Keratinocyte (primary cell): ENCODE results near the gene IGF1. TPM values are rescaled to one million over a fixed set of nuclear protein-coding genes. Genes with fewer than 3 reads are reported as not detected.

ENCODE experiments used
- DNase-seq: peaks from one replicate; pipeline ENCODE4 v3.0.0-alpha.2; 2011; ENCODE audit warnings: low read depth, missing footprints, low spot score
- FAIRE-seq: peaks from 2 replicates; lab custom pipeline; 2011; peaks lifted over from hg19 to GRCh38; lab: Jason Lieb, UNC
- H2AFZ ChIP-seq: 2 replicates; pipeline ENCODE4 v1.6.0; 2012; ENCODE audit warnings: low read length, control low read depth, inconsistent platforms; ENCODE audit not compliant: control insufficient read depth
- H3K27ac ChIP-seq: 2 replicates; pipeline ENCODE4 v1.5.1; 2011; ENCODE audit warnings: low read length; ENCODE audit not compliant: control insufficient read depth, insufficient read depth
- H3K27me3 ChIP-seq: 3 replicates; pipeline ENCODE4 v1.6.0; 2011; ENCODE audit warnings: low read length; ENCODE audit not compliant: control insufficient read depth, insufficient read depth; ENCODE audit errors: extremely low read depth
- H3K36me3 ChIP-seq, 2 experiments: 2 replicates in 1 of 2; 3 replicates in 1 of 2; pipeline ENCODE4 v1.5.1; 2011; ENCODE audit warnings: low read length in 2 of 2, mild to moderate bottlenecking in 1 of 2; ENCODE audit not compliant: control insufficient read depth in 2 of 2, insufficient read depth in 2 of 2; ENCODE audit errors: extremely low read depth in 1 of 2
- H3K4me1 ChIP-seq: 3 replicates; pipeline ENCODE4 v1.5.1; 2011; ENCODE audit warnings: low read length; ENCODE audit not compliant: control insufficient read depth, insufficient read depth; ENCODE audit errors: extremely low read depth
- H3K4me2 ChIP-seq: 3 replicates; pipeline ENCODE4 v1.6.0; 2011; ENCODE audit warnings: low read depth, low read length; ENCODE audit not compliant: control insufficient read depth, insufficient read depth; ENCODE audit errors: extremely low read depth
- H3K4me3 ChIP-seq, 3 experiments: fragments of 200-600 bp in 1 of 3; sonication (generic) in 1 of 3; 2 replicates in 2 of 3; 3 replicates in 1 of 3; pipeline ENCODE4 v1.5.1; 2011 to 2016; ENCODE audit warnings: low read length in 3 of 3, mild to moderate bottlenecking in 3 of 3, control low read depth in 2 of 3, inconsistent platforms in 1 of 3, low read depth in 1 of 3, mixed read lengths in 1 of 3, mixed run types in 1 of 3, moderate library complexity in 1 of 3; ENCODE audit not compliant: control insufficient read depth in 2 of 3, insufficient read depth in 2 of 3; ENCODE audit errors: extremely low read depth in 1 of 3
- H3K79me2 ChIP-seq: 2 replicates; pipeline ENCODE4 v1.6.0; 2012; ENCODE audit warnings: low read length; ENCODE audit not compliant: control insufficient read depth, insufficient read depth
- H3K9ac ChIP-seq: 3 replicates; pipeline ENCODE4 v1.6.0; 2011; ENCODE audit warnings: low read length; ENCODE audit not compliant: control insufficient read depth, insufficient read depth; ENCODE audit errors: extremely low read depth
- H3K9me1 ChIP-seq: 3 replicates; pipeline ENCODE4 v1.6.0; 2011; ENCODE audit warnings: low read length; ENCODE audit not compliant: control insufficient read depth, insufficient read depth; ENCODE audit errors: extremely low read depth
- H3K9me3 ChIP-seq: 2 replicates; pipeline ENCODE4 v1.5.1; 2012; ENCODE audit warnings: low read depth, low read length; ENCODE audit not compliant: control insufficient read depth
- H4K20me1 ChIP-seq: 3 replicates; pipeline ENCODE4 v1.6.0; 2011; ENCODE audit warnings: low read length; ENCODE audit not compliant: control insufficient read depth, insufficient read depth; ENCODE audit errors: extremely low read depth
- CTCF ChIP-seq, 3 experiments: IDR thresholded peaks in 1 of 3; conservative IDR thresholded peaks in 1 of 3; optimal IDR thresholded peaks in 1 of 3; 2 replicates in 2 of 3; 3 replicates in 1 of 3; pipeline versions ENCODE3 to v1.5.1; 2011; ENCODE audit warnings: low read length in 3 of 3, mild to moderate bottlenecking in 3 of 3, moderate library complexity in 2 of 3, control low read depth in 1 of 3, inconsistent platforms in 1 of 3; ENCODE audit not compliant: insufficient read depth in 2 of 3; ENCODE audit errors: extremely low read depth in 1 of 3
- EZH2 ChIP-seq: IDR thresholded peaks from one replicate; pipeline ENCODE4 v1.6.1; 2012; ENCODE audit warnings: inconsistent platforms, mild to moderate bottlenecking, low read length, moderate library complexity
- dilution Hi-C: fragments of 300-500 bp; cut with MboI; formaldehyde crosslinking; loops from one replicate; pipeline ENCODE4 v1.7.0; 2020; ENCODE audit warnings: low sequenced_read_pairs; ENCODE audit not compliant: extremely low pct_ligation_motif_present
- polyA plus RNA-seq, 5 experiments: library from polyadenylated mRNA; depleted of rRNA in 3 of 5; stranded (reverse) in 3 of 5; stranded (forward) in 1 of 5; unstranded in 1 of 5; fragments of >200 nt; gene quantifications; 1 replicate in 1 of 5; 2 replicates in 3 of 5; 3 replicates in 1 of 5; pipeline versions ENCODE4 v1.2.1 to v1.2.3, GENCODE V29; 2011 to 2012; ENCODE audit warnings: missing spikeins in 2 of 5, low read depth in 1 of 5, low replicate concordance in 1 of 5

The IGF1 gene
- polyA plus RNA-seq, 1 donor (not counting 4 experiments of a cell fraction or from before 2014, with no cell fraction given) = not detected

- no peaks in the 10 kb centered on the region for H3K9me1 ChIP-seq
- DNase-seq = no peak
- dilution Hi-C loops = no loop called here
- no peaks in the 10 kb centered on the region for H3K9me3 ChIP-seq
- no peaks in the 10 kb centered on the region for H3K4me1 ChIP-seq
- no peak overlapping the region for H3K4me2 ChIP-seq
- H3K36me3 ChIP-seq = no peaks in the 10 kb centered on the region
- no peak for TF ChIP-seq EZH2
- no peak for TF ChIP-seq CTCF (optimal IDR thresholded peaks at IDR 0.05 in 1 of 3, IDR thresholded peaks at IDR 0.05 in 1 of 3, conservative IDR thresholded peaks at IDR 0.05 in 1 of 3; ENCODE audit: extremely low read depth in 1 of 3, insufficient read depth in 2 of 3, low read length in 3 of 3)
- H3K27ac ChIP-seq = no peak overlapping the region
- no peaks in the 10 kb centered on the region for H3K27me3 ChIP-seq
- H4K20me1 ChIP-seq = no peaks in the 10 kb centered on the region
- no peak for FAIRE-seq
- H3K9ac ChIP-seq = no peak overlapping the region
- no peaks in the 10 kb centered on the region for H3K79me2 ChIP-seq
- no peak overlapping the region for H3K4me3 ChIP-seq
- no peak overlapping the region for H2AFZ ChIP-seq
These were observed 74.3 kb downstream of the IGF1 start for GRCh38 chr12:102406033-102406584.

- Histone ChIP-seq H4K20me1 (no peaks in the 10 kb centered on the region), H2AFZ (no peak overlapping the region), H3K4me1 (no peaks in the 10 kb centered on the region), H3K9ac (no peak overlapping the region), H3K9me3 (no peaks in the 10 kb centered on the region), H3K79me2 (no peaks in the 10 kb centered on the region), H3K36me3 (no peaks in the 10 kb centered on the region), H3K4me2 (no peak overlapping the region), H3K27me3 (no peaks in the 10 kb centered on the region), H3K27ac (no peak overlapping the region), H3K4me3 (no peak overlapping the region), H3K9me1 (no peaks in the 10 kb centered on the region)
- FAIRE-seq (no peak), DNase-seq (no peak)
- dilution Hi-C loops = no loop called here
- no peak for TF ChIP-seq EZH2
- TF ChIP-seq CTCF (optimal IDR thresholded peaks at IDR 0.05 in 1 of 3, IDR thresholded peaks at IDR 0.05 in 1 of 3, conservative IDR thresholded peaks at IDR 0.05 in 1 of 3; ENCODE audit: extremely low read depth in 1 of 3, insufficient read depth in 2 of 3, low read length in 3 of 3) = no peak
These were observed 79.3 kb downstream of the IGF1 start for GRCh38 chr12:102401087-102401486.
